ENCODE results near the gene EFCAB8.

EFCAB8 gene

GRCh38 chr20:33009214-33010132, 150.8 kb downstream of the EFCAB8 start:
- no peak for DNase-seq (ENCODE audit: low read depth)

GRCh38 chr20:33010133-33010504, 151.4 kb downstream of the EFCAB8 start:
- DNase-seq (ENCODE audit: low read depth) = no peak

GRCh38 chr20:33010674-33011449, 152.1 kb downstream of the EFCAB8 start:
- no peak for DNase-seq (ENCODE audit: low read depth)

Measured in activated T-cell treated with anti-CD3 and anti-CD28 coated beads for 1 hour (primary cell).